Liver (tissue), 9 donors: ENCODE results near the gene STK39. TPM values are rescaled to one million over a fixed set of nuclear protein-coding genes. Genes with fewer than 3 reads are reported as not detected.

Experiments
- DNase-seq: peaks from one replicate; pipeline ENCODE4 v3.0.0-alpha.2; 2017; ENCODE audit warnings: low spot score
- H3K27ac ChIP-seq, 2 donors: one replicate each; pipeline ENCODE4 v1.7.0; 2013; ENCODE audit warnings: inconsistent platforms in 2 of 2, low read length in 2 of 2, control low read depth in 1 of 2, low read depth in 1 of 2, mild to moderate bottlenecking in 1 of 2
- H3K27me3 ChIP-seq, 4 donors: one replicate each; pipeline versions ENCODE4 v1.6.1 to v1.7.0; 2013; ENCODE audit warnings: low read length in 3 of 4, inconsistent platforms in 1 of 4, mild to moderate bottlenecking in 1 of 4, moderate library complexity in 1 of 4; ENCODE audit not compliant: control insufficient read depth in 4 of 4, insufficient read depth in 4 of 4
- H3K36me3 ChIP-seq, 4 donors: one replicate each; pipeline versions ENCODE4 v1.6.1 to v1.7.0; 2013; ENCODE audit warnings: low read length in 3 of 4, mild to moderate bottlenecking in 3 of 4, low read depth in 1 of 4, moderate library complexity in 1 of 4; ENCODE audit not compliant: control insufficient read depth in 4 of 4, insufficient read depth in 3 of 4
- H3K4me1 ChIP-seq, 4 donors: one replicate each; pipeline versions ENCODE4 v1.6.1 to v1.7.0; 2013; ENCODE audit warnings: low read length in 3 of 4, mild to moderate bottlenecking in 3 of 4, moderate library complexity in 1 of 4; ENCODE audit not compliant: control insufficient read depth in 4 of 4, insufficient read depth in 4 of 4
- H3K4me3 ChIP-seq, 3 donors: one replicate each; pipeline versions ENCODE4 v1.6.1 to v1.7.0; 2013; ENCODE audit warnings: low read length in 3 of 3, control low read depth in 1 of 3, low read depth in 1 of 3, mild to moderate bottlenecking in 1 of 3
- H3K9ac ChIP-seq, 2 donors: one replicate each; pipeline ENCODE4 v1.7.0; 2013; ENCODE audit warnings: low read length in 2 of 2, mild to moderate bottlenecking in 2 of 2, moderate library complexity in 2 of 2, control low read depth in 1 of 2, low read depth in 1 of 2
- H3K9me3 ChIP-seq, 4 donors: one replicate each; pipeline versions ENCODE4 v1.6.1 to v1.7.0; 2013; ENCODE audit warnings: low read length in 3 of 4; ENCODE audit not compliant: control insufficient read depth in 4 of 4
- EGR1 ChIP-seq, 2 donors: IDR thresholded peaks; 2 replicates each; pipeline ENCODE4 v1.6.1; 2016 to 2018; ENCODE audit warnings: antibody characterized with exemption in 2 of 2, low read depth in 2 of 2
- FOXA2 ChIP-seq: IDR thresholded peaks from 2 replicates; pipeline ENCODE4 v1.6.1; 2016; ENCODE audit warnings: antibody characterized with exemption
- GABPA ChIP-seq, 2 donors: IDR thresholded peaks in 1 of 2; conservative IDR thresholded peaks in 1 of 2; 2 replicates each; pipeline ENCODE4 v1.6.1; 2016; ENCODE audit warnings: antibody characterized with exemption in 2 of 2, mild to moderate bottlenecking in 1 of 2, moderate library complexity in 1 of 2
- HNF4A ChIP-seq, 2 donors: conservative IDR thresholded peaks; 2 replicates each; pipeline ENCODE4 v1.6.1; 2016; ENCODE audit warnings: antibody characterized with exemption in 2 of 2, mild to moderate bottlenecking in 2 of 2
- JUND ChIP-seq, 2 donors: IDR thresholded peaks; 2 replicates each; pipeline ENCODE4 v1.6.1; 2016; ENCODE audit warnings: antibody characterized with exemption in 2 of 2
- NR2F2 ChIP-seq: IDR thresholded peaks from 2 replicates; pipeline ENCODE4 v1.6.1; 2016; ENCODE audit warnings: antibody characterized with exemption
- RAD21 ChIP-seq, 2 donors: IDR thresholded peaks; 2 replicates each; pipeline ENCODE4 v1.6.1; 2016; ENCODE audit warnings: antibody characterized with exemption in 2 of 2, mild to moderate bottlenecking in 2 of 2
- REST ChIP-seq: IDR thresholded peaks from 2 replicates; pipeline ENCODE4 v1.6.1; 2016; ENCODE audit warnings: antibody characterized with exemption, mild to moderate bottlenecking
- RXRA ChIP-seq, 2 donors: IDR thresholded peaks; 2 replicates each; pipeline ENCODE4 v1.6.1; 2017 to 2018; ENCODE audit warnings: antibody characterized with exemption in 2 of 2, mild to moderate bottlenecking in 1 of 2
- SP1 ChIP-seq: IDR thresholded peaks from 2 replicates; pipeline ENCODE4 v1.6.1; 2018; ENCODE audit warnings: antibody characterized with exemption, mild to moderate bottlenecking
- TAF1 ChIP-seq: conservative IDR thresholded peaks from 2 replicates; pipeline ENCODE4 v1.6.1; 2016; ENCODE audit warnings: antibody characterized with exemption, mild to moderate bottlenecking
- YY1 ChIP-seq: IDR thresholded peaks from 2 replicates; pipeline ENCODE4 v1.6.1; 2016; ENCODE audit warnings: antibody characterized with exemption, mild to moderate bottlenecking
- WGBS: extraction: QIAGEN DNeasy Blood & Tissue Kit; methylation state at CpG from one replicate; pipeline ENCODE4 v1.1.7; 2013; 5-methylcytosine and 5-hydroxymethylcytosine counted together
- polyA plus RNA-seq, 2 donors: library from polyadenylated mRNA; stranded (reverse) in 1 of 2; unstranded in 1 of 2; fragments of 200-250 nt in 1 of 2; fragments of >200 nt in 1 of 2; fragmentation: Nextera tagmentation in 1 of 2; extraction: Ambion mirVana in 1 of 2; gene quantifications; one replicate each; pipeline versions ENCODE4 v1.2.1 to v1.2.3, GENCODE V29; 2013 to 2015
- total RNA-seq, 2 donors: library from RNA; depleted of rRNA; stranded (reverse); fragments of >200 nt; gene quantifications; one replicate each; pipeline ENCODE4 v1.2.3, GENCODE V29; 2014
- TF ChIP-seq, protein P1 (sequence below): fragments of 150-350 bp; IDR thresholded peaks from 2 replicates; pipeline ENCODE4 v1.5.1; 2017; ENCODE audit warnings: improper control_type of control experiment, low read depth, low read length; ENCODE audit not compliant: missing input control
- TF ChIP-seq, protein P2 (sequence below): IDR thresholded peaks from 2 replicates; pipeline ENCODE4 v1.6.1; 2016; ENCODE audit warnings: antibody characterized with exemption
- donor health status: healthy.
- donor health status: healthy.
- donor health status: healthy.
- donor health status: healthy.
- donor health status: healthy.

STK39 gene
- total and polyA plus RNA-seq, 4 donors: 0.29 to 1.8 (median 0.73) TPM

GRCh38 chr2:168158586-168158985 is 88.8 kb downstream of the STK39 start:
- no peaks in the 10 kb centered on the region for H3K9me3 ChIP-seq
- no peak overlapping the region for H3K9ac ChIP-seq
- TF ChIP-seq RAD21 (IDR thresholded peaks at IDR 0.05) (no peak), NR2F2 (no peak), EGR1 (IDR thresholded peaks at IDR 0.05; ENCODE audit: low read depth in 2 of 2) (no peak), YY1 (no peak), REST (no peak), TAF1 (no peak), GABPA (IDR thresholded peaks at IDR 0.05 in 1 of 2, conservative IDR thresholded peaks at IDR 0.05 in 1 of 2) (no peak), SP1 (no peak), FOXA2 (no peak)
- TF ChIP-seq, protein P1, sequence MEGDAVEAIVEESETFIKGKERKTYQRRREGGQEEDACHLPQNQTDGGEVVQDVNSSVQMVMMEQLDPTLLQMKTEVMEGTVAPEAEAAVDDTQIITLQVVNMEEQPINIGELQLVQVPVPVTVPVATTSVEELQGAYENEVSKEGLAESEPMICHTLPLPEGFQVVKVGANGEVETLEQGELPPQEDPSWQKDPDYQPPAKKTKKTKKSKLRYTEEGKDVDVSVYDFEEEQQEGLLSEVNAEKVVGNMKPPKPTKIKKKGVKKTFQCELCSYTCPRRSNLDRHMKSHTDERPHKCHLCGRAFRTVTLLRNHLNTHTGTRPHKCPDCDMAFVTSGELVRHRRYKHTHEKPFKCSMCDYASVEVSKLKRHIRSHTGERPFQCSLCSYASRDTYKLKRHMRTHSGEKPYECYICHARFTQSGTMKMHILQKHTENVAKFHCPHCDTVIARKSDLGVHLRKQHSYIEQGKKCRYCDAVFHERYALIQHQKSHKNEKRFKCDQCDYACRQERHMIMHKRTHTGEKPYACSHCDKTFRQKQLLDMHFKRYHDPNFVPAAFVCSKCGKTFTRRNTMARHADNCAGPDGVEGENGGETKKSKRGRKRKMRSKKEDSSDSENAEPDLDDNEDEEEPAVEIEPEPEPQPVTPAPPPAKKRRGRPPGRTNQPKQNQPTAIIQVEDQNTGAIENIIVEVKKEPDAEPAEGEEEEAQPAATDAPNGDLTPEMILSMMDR: no peak
- TF ChIP-seq, protein P2, sequence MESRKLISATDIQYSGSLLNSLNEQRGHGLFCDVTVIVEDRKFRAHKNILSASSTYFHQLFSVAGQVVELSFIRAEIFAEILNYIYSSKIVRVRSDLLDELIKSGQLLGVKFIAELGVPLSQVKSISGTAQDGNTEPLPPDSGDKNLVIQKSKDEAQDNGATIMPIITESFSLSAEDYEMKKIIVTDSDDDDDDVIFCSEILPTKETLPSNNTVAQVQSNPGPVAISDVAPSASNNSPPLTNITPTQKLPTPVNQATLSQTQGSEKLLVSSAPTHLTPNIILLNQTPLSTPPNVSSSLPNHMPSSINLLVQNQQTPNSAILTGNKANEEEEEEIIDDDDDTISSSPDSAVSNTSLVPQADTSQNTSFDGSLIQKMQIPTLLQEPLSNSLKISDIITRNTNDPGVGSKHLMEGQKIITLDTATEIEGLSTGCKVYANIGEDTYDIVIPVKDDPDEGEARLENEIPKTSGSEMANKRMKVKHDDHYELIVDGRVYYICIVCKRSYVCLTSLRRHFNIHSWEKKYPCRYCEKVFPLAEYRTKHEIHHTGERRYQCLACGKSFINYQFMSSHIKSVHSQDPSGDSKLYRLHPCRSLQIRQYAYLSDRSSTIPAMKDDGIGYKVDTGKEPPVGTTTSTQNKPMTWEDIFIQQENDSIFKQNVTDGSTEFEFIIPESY: no peak
- no peaks in the 10 kb centered on the region for H3K27me3 ChIP-seq
- H3K4me1 ChIP-seq: no peaks in the 10 kb centered on the region
- 85% methylated on average over 3 of the region's 3 CpGs for WGBS
- no peak overlapping the region for H3K4me3 ChIP-seq
- H3K27ac ChIP-seq: no peak overlapping the region
- no peaks in the 10 kb centered on the region for H3K36me3 ChIP-seq
- no peak for DNase-seq

GRCh38 chr2:168157926-168158325 is 89.5 kb downstream of the STK39 start:
- no peak overlapping the region for H3K9ac ChIP-seq
- no peak overlapping the region for H3K27ac ChIP-seq
- no peaks in the 10 kb centered on the region for H3K4me1 ChIP-seq
- TF ChIP-seq YY1: no peak
- TF ChIP-seq EGR1 (IDR thresholded peaks at IDR 0.05; ENCODE audit: low read depth in 2 of 2): no peak
- TF ChIP-seq, protein P2: no peak
- no peak for TF ChIP-seq TAF1
- no peak for TF ChIP-seq REST
- TF ChIP-seq RXRA (IDR thresholded peaks at IDR 0.05): no peak
- TF ChIP-seq JUND (IDR thresholded peaks at IDR 0.05): no peak
- no peak for TF ChIP-seq HNF4A (conservative IDR thresholded peaks at IDR 0.05)
- TF ChIP-seq, protein P1: no peak
- TF ChIP-seq FOXA2: no peak
- TF ChIP-seq RAD21 (IDR thresholded peaks at IDR 0.05): no peak
- H3K27me3 ChIP-seq: no peaks in the 10 kb centered on the region
- no peak for DNase-seq
- no peak overlapping the region for H3K4me3 ChIP-seq
- H3K9me3 ChIP-seq: no peaks in the 10 kb centered on the region
- WGBS: 94% methylated on average over 2 of the region's 2 CpGs
- H3K36me3 ChIP-seq: no peaks in the 10 kb centered on the region
